Measurements from ENCODE around the gene UGT1A8. TPM values are rescaled to one million over a fixed set of nuclear protein-coding genes. Genes with fewer than 3 reads are reported as not detected.
A peak's percentile ranks its signal among the peaks of the same experiment; 100 is the strongest.
"Not testable (repeated sequence)": the region's sequence is repeated elsewhere in the genome, so short reads cannot be mapped to it uniquely, and the experiment has no call there.

UGT1A8 gene
- polyA plus RNA-seq, 4 donors, result not detected

- no peak for DNase-seq (ENCODE audit: low read depth in 4 of 4, low spot score in 3 of 4)
Measured at GRCh38 chr2:233681521-233682099, 64.2 kb downstream of the UGT1A8 start, which contains the start of gene UGT1A7. Gene UGT1A7, plus strand, starts transcription at chr2:233681901. Its CDS starts 37 bp downstream, at chr2:233681938.

GRCh38 chr2:233684640-233685039 is 67.2 kb downstream of the UGT1A8 start:
- DNase-seq (ENCODE audit: low read depth in 4 of 4, low spot score in 3 of 4), result no peak

GRCh38 chr2:233686928-233687327 is 69.5 kb downstream of the UGT1A8 start:
- no peak for DNase-seq (ENCODE audit: low read depth in 4 of 4, low spot score in 3 of 4)

GRCh38 chr2:233688341-233688740 is 70.9 kb downstream of the UGT1A8 start:
- no peak for DNase-seq (ENCODE audit: low read depth in 4 of 4, low spot score in 3 of 4)

- DNase-seq (ENCODE audit: low read depth in 4 of 4, low spot score in 3 of 4), result no peak
Measured at GRCh38 chr2:233689031-233689430, 71.6 kb downstream of the UGT1A8 start.

- no peak for DNase-seq (ENCODE audit: low read depth in 4 of 4, low spot score in 3 of 4)
Measured at GRCh38 chr2:233689501-233689900, 72.1 kb downstream of the UGT1A8 start.

GRCh38 chr2:233690444-233690843 is 73.0 kb downstream of the UGT1A8 start:
- DNase-seq (ENCODE audit: low read depth in 4 of 4, low spot score in 3 of 4), result no peak

GRCh38 chr2:233691443-233692433 is 74.3 kb downstream of the UGT1A8 start:
- no peak for DNase-seq (ENCODE audit: low read depth in 4 of 4, low spot score in 3 of 4)

GRCh38 chr2:233692648-233693047 is 75.2 kb downstream of the UGT1A8 start, which contains the start of gene UGT1A6:
Gene UGT1A6, plus strand, starts transcription at chr2:233692890. Its CDS starts 115 bp downstream, at chr2:233693005.
- no peak for DNase-seq (ENCODE audit: low read depth in 4 of 4, low spot score in 3 of 4)

GRCh38 chr2:233693963-233694362 is 76.5 kb downstream of the UGT1A8 start:
- DNase-seq (ENCODE audit: low read depth in 4 of 4, low spot score in 3 of 4), result no peak

- no peak for DNase-seq (ENCODE audit: low read depth in 4 of 4, low spot score in 3 of 4)
Measured at GRCh38 chr2:233698740-233699139, 81.3 kb downstream of the UGT1A8 start.

- no peak for DNase-seq (ENCODE audit: low read depth in 4 of 4, low spot score in 3 of 4)
Measured at GRCh38 chr2:233699424-233700027, 82.1 kb downstream of the UGT1A8 start.

GRCh38 chr2:233700028-233700635 is 82.7 kb downstream of the UGT1A8 start:
- DNase-seq (ENCODE audit: low read depth in 4 of 4, low spot score in 3 of 4), result peak in 2 of 4 donors; percentile 14 to 15

- not testable (repeated sequence) for DNase-seq (ENCODE audit: low read depth in 4 of 4, low spot score in 3 of 4)
Measured at GRCh38 chr2:233700842-233701241, 83.4 kb downstream of the UGT1A8 start.

GRCh38 chr2:233702238-233702637 is 84.8 kb downstream of the UGT1A8 start:
- DNase-seq (ENCODE audit: low read depth in 4 of 4, low spot score in 3 of 4), result no peak

GRCh38 chr2:233705911-233706506 is 88.6 kb downstream of the UGT1A8 start:
- DNase-seq (ENCODE audit: low read depth in 4 of 4, low spot score in 3 of 4), result no peak

- no peak for DNase-seq (ENCODE audit: low read depth in 4 of 4, low spot score in 3 of 4)
Measured at GRCh38 chr2:233706720-233707119, 89.3 kb downstream of the UGT1A8 start.

- no peak for DNase-seq (ENCODE audit: low read depth in 4 of 4, low spot score in 3 of 4)
Measured at GRCh38 chr2:233707940-233708644, 90.7 kb downstream of the UGT1A8 start.

GRCh38 chr2:233708942-233709341 is 91.5 kb downstream of the UGT1A8 start:
- DNase-seq (ENCODE audit: low read depth in 4 of 4, low spot score in 3 of 4), result no peak

All from left renal pelvis (tissue), 4 donors.